Right lobe of liver (tissue), 6 donors: ENCODE results near the gene DDX39A. TPM values are rescaled to one million over a fixed set of nuclear protein-coding genes. Genes with fewer than 3 reads are reported as not detected.

ENCODE experiments used
- ATAC-seq, 4 donors: fragments of 200-7000 bp; cut with Tn5 transposase; one replicate each; pipeline ENCODE4 v1.9.1; 2020; ENCODE audit warnings: mild to moderate bottlenecking in 4 of 4, moderate library complexity in 4 of 4
- DNase-seq, 3 donors: peaks; one replicate each; pipeline ENCODE4 v3.0.0-alpha.2; 2020
- H3K27ac ChIP-seq, 3 donors: fragments of 200-600 bp; one replicate each; pipeline ENCODE4 v1.8.0; 2022
- H3K27me3 ChIP-seq, 2 donors: fragments of 200-600 bp; one replicate each; pipeline ENCODE4 v1.8.0; 2022
- H3K36me3 ChIP-seq, 4 donors: fragments of 200-600 bp; sonication (generic) in 1 of 4; one replicate each; pipeline versions ENCODE4 v1.5.1 to v1.8.0; 2017 to 2022; ENCODE audit warnings: control low read depth in 1 of 4
- H3K4me1 ChIP-seq, 4 donors: fragments of 200-600 bp; sonication (generic) in 1 of 4; one replicate each; pipeline versions ENCODE4 v1.5.1 to v1.8.0; 2017 to 2022; ENCODE audit warnings: control low read depth in 1 of 4
- H3K4me3 ChIP-seq, 3 donors: fragments of 200-600 bp; one replicate each; pipeline ENCODE4 v1.8.0; 2022
- H3K9me3 ChIP-seq, 4 donors: fragments of 200-600 bp; sonication (generic) in 1 of 4; one replicate each; pipeline versions ENCODE4 v1.5.1 to v1.8.0; 2017 to 2022; ENCODE audit warnings: control low read depth in 1 of 4
- CTCF ChIP-seq, 4 donors: fragments of 200-600 bp in 3 of 4; fragments of 450-650 bp in 1 of 4; IDR thresholded peaks; one replicate each; pipeline versions ENCODE4 v1.5.1 to v1.8.0; 2016 to 2022; ENCODE audit warnings: antibody characterized with exemption in 4 of 4, mild to moderate bottlenecking in 2 of 4
- POLR2A ChIP-seq: fragments of 450-650 bp; IDR thresholded peaks from one replicate; pipeline ENCODE4 v1.6.1; 2017; ENCODE audit warnings: antibody characterized with exemption, mild to moderate bottlenecking
- WGBS: methylation state at CpG from one replicate; pipeline ENCODE4 v1.1.6; 2018; ENCODE audit warnings: low coverage, low lambda C conversion rate; ENCODE audit not compliant: insufficient coverage; ENCODE audit errors: missing lambda C conversion rate; 5-methylcytosine and 5-hydroxymethylcytosine counted together
- intact Hi-C, 2 donors: fragments of 100-400 bp; cut with DNase I; formaldehyde crosslinking; loops; one replicate each; pipeline versions ENCODE4 v1.11.2 to v1.14.1; 2022
- total RNA-seq, 6 experiments: library from RNA; depleted of rRNA in 2 of 6; stranded (reverse); fragments of >200 nt in 2 of 6; fragmentation: NEBNext Ultra II Directional in 3 of 6; extraction: Animal tissue kit (Norgen Biotek cat#: 25700) in 3 of 6; gene quantifications; one replicate each; pipeline versions ENCODE4 v1.1.0 to v1.2.4, GENCODE V29; 2016 to 2023
- donor health status: DM: no; HTN: yes; CAD: no.
- donor health status: DM: no; HTN: no; CAD: no.
- donor health status: DM: no; HTN: no; CAD: no.
- donor health status: DM: no; HTN: yes; CAD: no.
- donor health status: DM: no; HTN: yes; CAD: no.

DDX39A gene
- total RNA-seq, 6 experiments from 2014 or later, result 12.9 to 34.5 (median 24.6) TPM

- intact Hi-C loops, result no loop called here
- ATAC-seq (no peak), DNase-seq (no peak)
- TF ChIP-seq CTCF (IDR thresholded peaks at IDR 0.05) (no peak), POLR2A (no peak)
- Histone ChIP-seq H3K27me3 (no peaks in the 10 kb centered on the region), H3K27ac (no peak overlapping the region), H3K9me3 (no peaks in the 10 kb centered on the region), H3K36me3 (no peaks in the 10 kb centered on the region), H3K4me1 (no peaks in the 10 kb centered on the region), H3K4me3 (no peak overlapping the region)
- WGBS, result 69% methylated on average over 7 of the region's 7 CpGs
Observed at GRCh38 chr19:14425696-14426138, 6.6 kb upstream of the DDX39A start.

DNA sequence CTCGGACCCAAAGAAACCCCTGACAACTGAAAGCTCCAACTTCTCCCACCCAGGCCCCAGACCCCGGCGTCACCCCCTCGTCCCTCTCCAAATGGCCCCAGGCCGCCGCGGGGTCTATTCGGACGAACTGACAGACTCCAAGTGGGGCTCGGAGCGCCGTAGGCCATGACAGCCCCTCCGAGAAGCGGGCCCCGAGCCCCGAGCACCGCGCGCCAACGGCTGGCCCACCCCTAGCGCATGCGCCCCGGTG is 360 bp downstream of the DDX39A start:
- H3K9me3 ChIP-seq, result no peaks in the 10 kb centered on the region
- intact Hi-C loops, result no loop called here
- DNase-seq, result peak in 1 of 3 donors; percentile 83
- H3K4me1 ChIP-seq, result peaks cover 0 to 21% (median 3%) of the 10 kb centered on the region in 4 donors
- ATAC-seq, result no peak
- H3K4me3 ChIP-seq, result peak overlapping the region; percentile 82 to 96 (median 93)
- 0% methylated on average over 1 of the region's 23 CpGs for WGBS
- no peaks in the 10 kb centered on the region for H3K27me3 ChIP-seq
- H3K36me3 ChIP-seq, result no peaks in the 10 kb centered on the region
- H3K27ac ChIP-seq, result peak overlapping the region; percentile 75 to 78 (median 76)
- no peak for TF ChIP-seq CTCF (IDR thresholded peaks at IDR 0.05)
- no peak for TF ChIP-seq POLR2A

DNA sequence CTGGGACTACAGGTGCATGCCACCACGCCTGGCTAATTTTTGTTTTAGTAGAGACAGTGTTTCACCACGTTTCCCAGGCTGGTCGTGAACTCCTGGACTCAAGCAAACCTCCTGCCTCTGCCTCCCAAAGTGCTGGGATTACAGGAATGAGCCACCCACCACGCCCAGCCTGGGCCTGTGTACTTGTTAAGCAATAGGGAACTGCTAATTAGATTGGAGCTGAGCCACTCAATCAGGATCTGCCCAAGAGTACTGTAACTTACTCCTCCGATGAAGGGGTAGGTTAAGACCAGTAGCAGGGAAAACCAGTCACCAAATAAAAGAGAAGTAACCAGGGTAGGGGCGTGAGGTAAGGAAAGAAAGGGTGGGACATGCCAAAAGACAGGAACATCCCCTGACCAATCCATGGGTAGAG is 2.3 kb downstream of the DDX39A start:
- ATAC-seq (no peak), DNase-seq (no peak)
- intact Hi-C loops, result no loop called here
- Histone ChIP-seq H3K4me1 (peaks cover 0 to 21% (median 3%) of the 10 kb centered on the region in 4 donors), H3K4me3 (no peak overlapping the region), H3K27ac (no peak overlapping the region), H3K27me3 (no peaks in the 10 kb centered on the region), H3K36me3 (peaks cover 0 to 11% (median 6%) of the 10 kb centered on the region in 4 donors), H3K9me3 (no peaks in the 10 kb centered on the region)
- no peak for TF ChIP-seq POLR2A
- TF ChIP-seq CTCF (IDR thresholded peaks at IDR 0.05), result no peak
- WGBS, result 53% methylated on average over 5 of the region's 6 CpGs

- Histone ChIP-seq H3K27ac (no peak overlapping the region), H3K4me1 (peaks cover 0 to 21% (median 3%) of the 10 kb centered on the region in 4 donors), H3K27me3 (no peaks in the 10 kb centered on the region), H3K9me3 (no peaks in the 10 kb centered on the region), H3K4me3 (no peak overlapping the region), H3K36me3 (peaks cover 0 to 27% (median 18%) of the 10 kb centered on the region in 4 donors)
- intact Hi-C loops, result no loop called here
- 88% methylated on average over 8 of the region's 8 CpGs for WGBS
- DNase-seq (no peak), ATAC-seq (no peak)
- TF ChIP-seq CTCF (IDR thresholded peaks at IDR 0.05) (no peak), POLR2A (no peak)
Observed at GRCh38 chr19:14414926-14415690, 4.0 kb downstream of the DDX39A start.
